ENCODE measurements around the gene AGPAT2.
"Not testable (repeated sequence)": the region's sequence is repeated elsewhere in the genome, so short reads cannot be mapped to it uniquely, and the experiment has no call there.

The AGPAT2 gene

DNA sequence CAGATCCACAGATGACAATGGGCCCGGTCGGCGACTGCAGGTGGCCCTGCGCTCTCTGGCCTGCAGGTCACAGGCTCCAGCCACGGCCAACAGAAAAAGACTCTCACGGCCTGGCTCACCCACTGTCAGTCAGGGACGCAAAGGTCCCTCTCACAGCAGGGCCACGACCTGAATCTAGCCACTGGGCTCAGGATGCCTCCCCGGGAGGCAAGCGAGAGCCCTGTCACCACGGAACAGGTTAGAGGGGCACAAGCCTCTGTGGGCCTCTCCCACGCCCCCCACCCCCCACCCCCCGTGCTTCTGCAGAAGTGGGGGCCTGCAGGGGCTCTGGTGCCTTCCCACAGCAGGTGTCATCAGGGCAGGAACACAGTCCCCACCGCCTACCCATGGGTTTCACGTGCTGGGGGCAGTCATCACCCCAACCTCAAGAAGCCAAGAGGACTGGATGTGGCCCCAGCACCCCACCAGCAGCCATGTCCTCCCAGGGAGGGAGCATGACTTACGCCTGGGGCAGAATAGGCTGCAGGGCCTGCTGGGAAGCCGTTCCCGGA, 41.8 kb downstream of the AGPAT2 start:
- no peak for DNase-seq (ENCODE audit: low read depth)

- DNase-seq (ENCODE audit: low read depth) = peak; percentile 15
Measured at GRCh38 chr9:136644593-136645351, 42.5 kb downstream of the AGPAT2 start.

GRCh38 chr9:136644343-136644592, 43.0 kb downstream of the AGPAT2 start:
- DNase-seq (ENCODE audit: low read depth) = peak; percentile 36

DNA sequence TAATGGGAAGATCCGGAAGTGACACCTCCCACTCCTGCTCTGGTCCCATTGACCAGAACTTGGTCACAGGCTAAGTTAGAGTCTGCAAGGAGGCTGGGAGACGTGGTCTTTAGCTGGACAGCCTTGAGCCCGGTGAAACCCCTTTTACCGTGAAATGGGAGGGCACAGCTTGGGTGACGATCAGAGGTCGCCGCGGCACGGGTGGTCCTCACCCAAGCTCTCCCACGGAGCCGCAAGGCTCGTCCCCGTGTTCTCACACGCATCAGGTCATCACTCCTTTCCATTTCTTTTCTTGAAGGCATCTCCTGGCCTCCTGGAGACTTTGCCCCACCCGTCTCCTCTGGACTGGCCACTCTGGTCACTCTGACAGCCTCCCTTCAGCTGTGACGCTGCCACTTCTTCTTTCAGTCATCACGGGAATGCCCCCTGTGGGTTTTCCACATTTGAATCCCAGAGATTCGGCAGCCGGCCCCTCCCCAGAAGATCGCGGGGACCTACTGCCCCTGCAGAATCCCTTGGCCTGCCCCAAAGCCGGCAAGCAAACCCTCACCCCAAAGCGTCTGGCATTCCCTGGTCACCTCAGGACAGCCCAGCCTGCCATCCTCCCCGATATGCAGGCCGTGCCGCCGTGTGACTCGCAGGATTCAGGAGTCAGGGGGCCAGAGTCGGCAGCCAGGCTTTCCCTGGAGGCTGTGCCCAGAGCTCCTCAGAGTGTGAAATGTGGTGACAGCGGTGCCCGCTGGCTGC, 43.5 kb downstream of the AGPAT2 start:
- DNase-seq (ENCODE audit: low read depth) = no peak

GRCh38 chr9:136642439-136642921, 44.8 kb downstream of the AGPAT2 start:
- DNase-seq (ENCODE audit: low read depth) = no peak

- no peak for DNase-seq (ENCODE audit: low read depth)
Measured at GRCh38 chr9:136640171-136641111, 46.8 kb downstream of the AGPAT2 start.

DNA sequence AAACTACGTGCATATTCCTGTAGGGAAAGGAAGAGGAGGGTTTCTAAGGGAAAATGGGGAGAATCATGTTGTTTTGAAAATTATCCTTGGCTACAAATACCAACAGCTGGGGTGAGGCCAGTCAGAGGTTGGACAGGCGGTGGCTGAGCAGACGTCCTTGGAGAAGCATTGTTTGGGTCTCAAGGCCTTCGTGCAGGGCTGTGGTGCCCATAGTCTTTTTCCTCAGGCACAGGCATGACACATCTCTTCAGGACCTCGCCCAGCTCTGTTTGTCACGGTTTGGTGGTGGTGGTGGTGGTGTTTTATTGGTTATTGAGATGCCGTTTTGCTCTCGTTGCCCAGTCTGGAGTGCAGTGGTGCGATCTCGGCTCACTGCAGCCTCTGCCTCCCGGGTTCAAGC, 52.4 kb downstream of the AGPAT2 start:
- no peak for DNase-seq (ENCODE audit: low read depth)

DNA sequence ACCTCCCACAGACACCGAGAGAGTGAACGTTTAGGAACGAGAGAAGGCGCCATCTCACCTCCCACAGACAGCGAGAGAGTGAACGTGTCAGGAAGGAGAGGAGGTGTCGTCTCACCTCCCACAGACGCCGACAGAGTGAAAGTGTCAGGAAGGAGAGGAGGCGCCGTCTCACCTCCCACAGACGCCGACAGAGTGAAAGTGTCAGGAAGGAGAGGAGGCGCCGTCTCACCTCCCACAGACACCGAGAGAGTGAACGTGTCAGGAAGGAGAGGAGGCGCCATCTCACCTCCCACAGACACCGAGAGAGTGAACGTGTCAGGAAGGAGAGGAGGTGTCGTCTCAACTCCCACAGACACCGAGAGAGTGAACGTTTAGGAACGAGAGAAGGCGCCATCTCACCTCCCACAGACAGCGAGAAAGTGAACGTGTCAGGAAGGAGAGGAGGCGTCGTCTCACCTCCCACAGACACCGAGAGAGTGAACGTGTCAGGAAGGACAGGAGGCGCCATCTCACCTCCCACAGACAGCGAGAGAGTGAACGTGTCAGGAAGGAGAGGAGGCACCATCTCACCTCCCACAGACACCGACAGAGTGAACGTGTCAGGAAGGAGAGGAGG, 54.7 kb downstream of the AGPAT2 start:
- not testable (repeated sequence) for DNase-seq (ENCODE audit: low read depth)

DNA sequence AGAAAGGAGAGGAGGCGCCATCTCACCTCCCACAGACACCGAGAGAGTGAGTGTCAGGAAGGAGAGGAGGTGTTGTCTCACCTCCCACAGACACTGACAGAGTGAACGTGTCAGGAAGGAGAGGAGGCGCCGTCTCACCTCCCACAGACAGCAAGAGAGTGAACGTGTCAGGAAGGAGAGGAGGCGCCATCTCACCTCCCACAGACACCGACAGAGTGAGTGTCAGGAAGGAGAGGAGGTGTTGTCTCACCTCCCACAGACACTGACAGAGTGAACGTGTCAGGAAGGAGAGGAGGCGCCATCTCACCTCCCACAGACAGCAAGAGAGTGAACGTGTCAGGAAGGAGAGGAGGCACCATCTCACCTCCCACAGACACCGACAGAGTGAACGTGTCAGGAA, 55.2 kb downstream of the AGPAT2 start:
- DNase-seq (ENCODE audit: low read depth) = not testable (repeated sequence)

DNA sequence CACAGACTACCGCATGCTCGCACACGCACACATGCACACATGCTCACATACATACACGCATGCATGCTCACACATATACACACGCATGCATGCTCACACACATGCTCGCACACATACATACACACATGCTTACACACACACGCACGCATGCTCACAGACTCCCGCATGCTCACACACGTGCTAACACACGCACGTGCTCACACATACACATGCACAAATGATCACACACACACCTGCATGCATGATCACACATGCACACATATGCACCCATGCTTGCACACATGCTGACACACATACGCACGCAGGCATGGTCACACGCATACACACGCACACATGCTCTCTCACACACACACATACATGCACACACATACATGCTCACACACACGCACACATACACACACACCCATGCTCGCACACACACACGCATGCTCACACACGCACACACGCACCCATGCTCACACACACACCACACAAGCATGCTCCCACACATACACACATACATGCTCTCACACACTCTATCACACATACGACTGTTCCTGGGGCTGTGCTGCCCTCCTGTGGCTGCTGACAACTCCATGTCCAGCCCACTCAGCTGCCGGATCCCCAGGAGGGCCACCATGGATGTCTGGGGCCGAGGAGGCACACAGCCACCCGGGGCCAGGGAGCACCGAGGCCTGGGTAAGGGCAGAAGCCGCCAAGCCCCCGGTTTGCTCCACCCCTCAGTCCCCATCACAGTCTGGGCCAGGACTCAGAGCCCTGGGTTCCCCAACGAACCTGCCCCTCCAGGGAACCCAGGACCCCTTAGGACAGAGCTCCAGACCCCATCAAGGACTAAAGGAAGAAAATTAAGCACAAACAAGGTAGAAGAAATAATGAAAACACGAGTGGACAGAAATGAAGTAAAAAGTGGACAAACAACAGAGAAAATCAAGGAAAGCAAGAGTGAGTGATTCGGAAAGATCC, 55.9 kb downstream of the AGPAT2 start:
- DNase-seq (ENCODE audit: low read depth) = peak; percentile 68

DNA sequence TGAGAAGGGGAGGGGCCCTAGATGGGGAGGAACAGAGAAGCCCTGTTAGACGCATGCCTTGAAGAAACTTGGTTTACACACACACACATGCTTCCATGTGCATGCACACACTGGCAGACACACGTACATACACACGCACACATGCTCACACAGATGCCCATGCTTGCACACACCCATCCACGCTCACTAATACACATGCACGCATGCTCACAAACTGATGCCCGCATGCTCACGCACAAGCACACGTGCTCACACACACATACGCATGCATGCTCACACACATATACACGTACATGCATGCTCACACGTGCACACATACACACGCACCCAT, 56.6 kb downstream of the AGPAT2 start:
- DNase-seq (ENCODE audit: low read depth) = no peak

DNA sequence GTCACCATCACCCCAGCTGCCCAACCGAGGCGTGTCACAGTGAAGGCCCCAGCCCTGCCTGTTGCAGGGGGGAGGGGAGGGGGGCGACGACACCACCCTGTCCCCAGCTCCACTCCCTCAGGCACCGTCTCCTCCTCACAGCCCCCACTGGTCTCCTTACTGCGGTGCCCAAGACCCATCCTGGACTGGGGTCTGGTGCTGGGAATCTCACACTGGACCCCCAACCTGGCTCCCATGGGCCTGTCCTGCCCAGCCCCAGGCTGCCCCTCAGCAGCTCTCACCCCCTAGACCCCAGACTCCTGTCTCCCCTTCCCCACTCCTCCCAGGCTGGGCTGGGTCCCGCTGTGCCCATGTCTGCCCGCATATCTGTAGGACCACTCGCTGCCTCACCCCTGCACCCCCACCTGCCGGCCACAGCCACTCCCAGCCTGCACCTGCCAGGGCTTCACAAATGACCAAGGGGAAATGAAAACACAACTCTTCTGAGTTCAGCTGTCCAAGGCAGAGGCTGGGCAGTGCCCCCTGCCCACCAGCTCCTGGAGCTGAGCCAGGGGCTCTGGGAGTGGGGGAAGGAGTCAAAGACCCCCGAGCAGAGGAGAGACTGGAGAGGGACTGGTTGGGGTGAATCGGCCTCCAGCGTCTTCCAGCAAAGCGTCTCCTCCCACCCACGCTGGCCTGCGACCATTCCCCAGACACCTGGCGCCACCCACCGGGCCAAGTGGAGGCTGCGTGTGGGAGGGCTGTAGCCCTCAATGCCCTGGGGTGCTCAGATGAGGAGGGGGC, 57.2 kb downstream of the AGPAT2 start:
- DNase-seq (ENCODE audit: low read depth) = peak; percentile 30

- no peak for DNase-seq (ENCODE audit: low read depth)
Measured at GRCh38 chr9:136629001-136629878, 58.0 kb downstream of the AGPAT2 start.

GRCh38 chr9:136628268-136628667, 59.0 kb downstream of the AGPAT2 start:
- DNase-seq (ENCODE audit: low read depth) = no peak

DNA sequence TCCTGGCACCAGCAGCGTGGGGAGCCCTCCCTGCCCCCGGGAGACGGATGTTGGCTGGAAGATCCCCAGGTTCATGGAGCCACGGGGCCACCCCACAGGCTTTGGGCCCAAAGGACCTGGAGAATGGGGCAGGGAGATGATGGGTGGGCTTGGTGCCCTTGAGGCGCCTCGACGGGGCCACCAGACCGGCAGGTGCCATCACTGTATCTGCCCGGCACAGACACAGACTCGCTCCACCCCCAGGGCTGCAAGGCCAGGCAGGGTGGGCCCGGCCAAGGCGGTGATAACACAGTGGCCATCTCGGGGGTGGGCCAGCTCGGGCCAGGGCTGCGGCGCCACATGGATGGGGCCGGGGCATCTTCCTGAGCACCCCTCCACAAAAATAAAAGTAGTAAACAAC, 59.6 kb downstream of the AGPAT2 start:
- DNase-seq (ENCODE audit: low read depth) = no peak

DNA sequence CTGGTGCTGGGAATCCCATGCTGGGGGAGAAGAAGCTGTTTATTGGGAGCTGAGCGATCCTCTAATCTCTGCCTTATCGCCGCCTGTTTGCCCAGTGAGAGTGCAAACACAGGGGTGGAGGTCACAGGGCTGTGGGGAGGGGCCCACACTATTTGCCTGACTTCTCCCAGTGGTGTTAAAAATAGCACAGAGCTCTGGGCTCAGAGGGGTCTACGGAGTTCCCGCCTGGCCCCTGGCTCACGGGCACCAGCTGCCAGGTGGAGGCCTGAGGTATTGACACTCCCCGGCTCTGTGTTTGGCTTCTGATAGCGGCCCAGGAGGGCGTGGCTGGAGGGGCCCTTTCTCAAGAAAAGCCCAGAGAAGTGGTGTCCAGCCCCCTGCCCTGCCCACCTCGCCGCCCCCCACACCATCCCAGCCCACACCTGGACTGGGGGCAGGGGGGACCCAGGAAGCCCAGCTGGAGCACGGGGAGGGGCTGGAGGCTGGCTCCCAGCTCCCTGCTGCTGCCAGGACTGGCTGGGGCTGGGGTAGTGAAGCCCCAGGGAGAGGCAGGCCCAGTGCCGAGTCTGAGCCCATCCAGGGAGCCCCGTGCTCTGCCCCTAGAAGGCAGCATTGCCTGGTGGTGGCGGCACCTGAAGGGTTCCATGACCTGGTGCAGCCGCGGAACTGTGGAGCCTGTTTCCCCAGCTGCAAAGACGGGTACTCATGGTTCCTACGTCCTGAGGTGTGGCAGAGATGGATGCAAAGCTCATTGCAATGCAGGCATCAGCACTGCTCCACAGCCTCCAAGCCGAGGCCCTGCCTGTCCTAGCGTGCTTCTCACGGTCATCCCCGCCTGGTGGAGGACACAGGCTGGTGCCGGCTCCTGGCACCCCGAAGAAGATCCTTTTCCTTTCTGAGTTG, 60.3 kb downstream of the AGPAT2 start:
- no peak for DNase-seq (ENCODE audit: low read depth)

GRCh38 chr9:136626066-136626725, 61.1 kb downstream of the AGPAT2 start:
- DNase-seq (ENCODE audit: low read depth) = no peak
